ENCODE data around the gene PLCB3.
"Not testable (repeated sequence)": the region's sequence is repeated elsewhere in the genome, so short reads cannot be mapped to it uniquely, and the experiment has no call there.

The PLCB3 gene

GRCh38 chr11:64235437-64236161 is 15.7 kb upstream of the PLCB3 start:
- DNase-seq (ENCODE audit: low read depth in 3 of 3) = no peak

DNA sequence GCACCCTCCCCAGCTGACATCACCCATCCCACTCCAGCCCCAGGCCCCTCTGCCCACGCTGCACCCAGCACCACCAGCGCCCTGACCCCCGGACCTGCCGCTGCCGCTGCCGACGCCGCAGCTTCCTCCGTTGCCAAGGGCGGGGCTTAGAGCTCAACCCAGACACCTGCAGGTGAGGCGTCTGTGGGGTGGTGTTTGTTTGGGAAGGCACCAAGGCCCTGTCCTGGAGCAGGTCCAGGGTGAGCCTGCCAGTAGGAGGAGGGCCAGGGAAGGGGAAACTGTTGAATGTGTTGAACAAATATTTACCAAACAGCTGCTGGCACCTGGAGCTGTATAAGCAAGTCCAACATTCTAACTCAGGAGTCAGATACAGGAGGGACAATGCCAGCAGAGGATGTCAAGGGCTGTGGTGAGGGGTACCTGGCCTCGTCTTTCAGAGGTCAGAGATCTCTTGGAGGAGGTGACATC is 13.8 kb upstream of the PLCB3 start:
- no peak for DNase-seq (ENCODE audit: low read depth in 3 of 3)

GRCh38 chr11:64238076-64238475 is 13.3 kb upstream of the PLCB3 start:
- DNase-seq (ENCODE audit: low read depth in 3 of 3) = no peak

GRCh38 chr11:64238999-64239398 is 12.3 kb upstream of the PLCB3 start:
- DNase-seq (ENCODE audit: low read depth in 3 of 3) = no peak

- DNase-seq (ENCODE audit: low read depth in 3 of 3) = no peak
Observed at GRCh38 chr11:64239662-64240434, 11.5 kb upstream of the PLCB3 start.

DNA sequence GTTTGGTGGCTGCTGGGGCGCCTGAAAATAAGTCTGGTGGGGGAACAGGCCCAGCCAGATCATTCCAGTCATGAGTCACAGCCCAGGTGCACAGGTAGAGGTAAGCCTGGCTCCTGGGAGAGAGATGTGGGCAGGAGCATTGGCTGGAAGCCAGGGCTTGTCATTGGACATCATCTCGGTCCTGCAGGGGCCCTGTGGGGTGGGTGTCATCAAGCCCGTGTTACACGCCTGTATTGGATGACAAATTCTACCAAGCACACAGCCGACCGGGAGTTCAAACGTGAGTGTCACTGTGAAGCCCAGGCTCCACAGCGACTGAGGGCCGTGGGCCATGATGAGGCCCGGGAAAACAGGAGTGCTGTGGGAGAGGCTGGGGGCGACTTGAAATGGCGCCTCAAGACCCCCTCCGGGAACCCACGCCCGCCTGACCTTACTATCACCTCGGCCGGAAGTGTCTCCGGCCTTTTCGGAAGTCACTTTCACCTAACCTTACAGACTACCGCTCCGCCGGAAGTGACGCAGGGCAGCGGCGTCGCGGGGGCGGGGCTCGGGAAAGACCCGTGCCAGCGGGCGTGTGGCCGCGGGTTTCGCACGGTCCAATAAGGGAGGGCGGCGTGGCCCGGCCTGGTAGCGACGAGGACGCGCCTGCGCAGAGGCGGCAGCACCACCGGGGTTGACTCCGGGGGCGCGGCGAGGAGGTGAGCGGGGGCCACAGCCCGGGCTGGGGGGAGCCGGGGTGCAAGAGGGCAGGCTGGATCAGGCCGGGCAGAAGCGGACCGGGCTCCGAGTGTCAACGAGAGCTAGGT is 10.7 kb upstream of the PLCB3 start, which contains the start of gene FKBP2:
Gene FKBP2 (plus strand): TSS at position 661 of the 806 bp plus-strand sequence. CDS start 1,293 bp downstream, outside the sequence.
- peak; percentile 95 to 98 (median 96) for DNase-seq (ENCODE audit: low read depth in 3 of 3)

- peak; percentile 99 to 100 (median 100) for DNase-seq (ENCODE audit: low read depth in 3 of 3)
Observed at GRCh38 chr11:64241241-64241490, 10.2 kb upstream of the PLCB3 start.

GRCh38 chr11:64241491-64242374 is 9.6 kb upstream of the PLCB3 start:
- DNase-seq (ENCODE audit: low read depth in 3 of 3) = no peak

DNA sequence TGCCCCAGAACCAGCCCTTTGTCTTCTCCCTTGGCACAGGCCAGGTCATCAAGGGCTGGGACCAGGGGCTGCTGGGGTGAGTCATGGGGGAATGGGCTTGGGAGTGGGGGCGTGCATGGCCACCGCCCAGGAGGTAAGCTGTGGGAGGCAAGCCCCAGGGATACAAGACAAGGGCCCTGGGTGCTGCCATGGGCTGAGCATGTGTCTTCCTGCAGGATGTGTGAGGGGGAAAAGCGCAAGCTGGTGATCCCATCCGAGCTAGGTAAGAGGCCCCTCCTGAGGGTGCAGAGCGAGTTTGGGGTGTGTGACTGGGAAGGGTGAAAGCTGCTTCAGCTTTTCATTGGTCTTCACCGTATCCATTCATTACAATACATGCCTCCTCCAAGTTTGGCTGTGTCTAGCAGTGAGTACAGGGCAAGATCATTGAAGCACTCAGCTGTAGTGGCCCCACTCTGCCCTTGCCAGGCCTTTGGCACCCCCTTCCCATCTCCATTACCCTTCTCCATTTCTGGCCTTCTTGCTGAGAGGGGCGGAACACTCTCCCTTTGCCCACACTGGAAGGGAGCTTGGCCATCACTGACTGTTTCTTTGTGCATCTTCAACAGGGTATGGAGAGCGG is 8.0 kb upstream of the PLCB3 start:
- no peak for DNase-seq (ENCODE audit: low read depth in 3 of 3)

- DNase-seq (ENCODE audit: low read depth in 3 of 3) = no peak
Observed at GRCh38 chr11:64244107-64244506, 7.2 kb upstream of the PLCB3 start.

DNA sequence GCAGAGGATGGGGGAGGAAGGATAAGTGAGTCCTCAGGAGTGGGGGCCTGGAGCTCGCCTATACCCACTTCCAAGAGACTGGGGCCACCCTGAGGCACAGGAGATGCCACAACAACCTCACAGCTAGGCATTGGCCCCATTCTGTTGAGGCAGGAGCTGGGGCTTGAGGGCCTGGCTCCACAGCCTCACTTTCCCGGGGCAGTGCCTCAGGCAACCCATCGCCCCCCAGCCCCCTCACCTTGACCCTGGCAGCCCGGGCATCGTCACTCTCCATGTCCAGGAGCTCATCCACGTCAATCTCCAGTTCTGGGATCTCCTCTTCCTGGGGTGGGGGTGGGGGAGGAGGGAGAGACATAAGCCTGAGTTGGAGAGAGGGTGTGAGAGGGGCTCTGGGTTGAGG is 6.4 kb upstream of the PLCB3 start:
- no peak for DNase-seq (ENCODE audit: low read depth in 3 of 3)

DNA sequence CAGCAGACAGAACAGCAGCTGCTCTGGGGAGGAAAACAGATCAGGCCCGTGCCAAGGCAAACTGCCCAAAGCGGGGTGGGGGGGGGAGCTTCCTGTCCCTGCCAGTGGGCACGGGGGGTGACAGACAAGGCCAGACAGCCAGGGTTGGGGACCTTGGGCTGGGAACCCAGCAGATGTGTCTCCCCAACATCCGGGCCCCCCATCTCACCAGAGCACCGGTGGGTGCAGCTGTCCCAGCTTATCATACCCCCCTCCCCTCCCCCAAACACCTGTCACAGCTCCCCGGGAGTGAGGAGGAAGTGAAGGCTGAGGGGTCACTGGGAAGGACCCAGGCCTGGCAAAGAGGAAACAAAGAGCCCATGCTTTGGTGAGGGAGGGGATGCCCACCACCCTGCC is 5.9 kb upstream of the PLCB3 start:
- DNase-seq (ENCODE audit: low read depth in 3 of 3) = no peak

- DNase-seq (ENCODE audit: low read depth in 3 of 3) = peak; percentile 65 to 82 (median 76)
Observed at GRCh38 chr11:64245797-64246620, 5.3 kb upstream of the PLCB3 start.

DNA sequence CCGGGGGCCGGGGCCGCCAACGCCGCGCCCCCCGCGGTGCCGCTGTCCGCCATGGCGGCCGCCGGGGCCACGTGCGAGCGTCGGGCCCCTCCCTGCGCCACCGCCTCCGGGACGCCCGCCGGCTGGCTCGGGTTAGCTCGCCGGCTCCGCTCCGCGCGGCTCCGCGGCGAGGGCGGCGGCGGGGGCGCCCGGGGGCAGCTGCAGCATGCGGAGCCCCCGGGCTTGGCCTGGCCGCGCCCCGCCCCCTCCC is 4.8 kb upstream of the PLCB3 start:
- DNase-seq (ENCODE audit: low read depth in 3 of 3) = not testable (repeated sequence)

GRCh38 chr11:64246871-64247728 is 4.2 kb upstream of the PLCB3 start, which contains the start of gene PPP1R14B:
TSS of gene PPP1R14B (minus strand) at chr11:64246943. CDS start at chr11:64246673, 270 bp downstream.
- DNase-seq (ENCODE audit: low read depth in 3 of 3) = peak; percentile 70 to 77 (median 76)

DNA sequence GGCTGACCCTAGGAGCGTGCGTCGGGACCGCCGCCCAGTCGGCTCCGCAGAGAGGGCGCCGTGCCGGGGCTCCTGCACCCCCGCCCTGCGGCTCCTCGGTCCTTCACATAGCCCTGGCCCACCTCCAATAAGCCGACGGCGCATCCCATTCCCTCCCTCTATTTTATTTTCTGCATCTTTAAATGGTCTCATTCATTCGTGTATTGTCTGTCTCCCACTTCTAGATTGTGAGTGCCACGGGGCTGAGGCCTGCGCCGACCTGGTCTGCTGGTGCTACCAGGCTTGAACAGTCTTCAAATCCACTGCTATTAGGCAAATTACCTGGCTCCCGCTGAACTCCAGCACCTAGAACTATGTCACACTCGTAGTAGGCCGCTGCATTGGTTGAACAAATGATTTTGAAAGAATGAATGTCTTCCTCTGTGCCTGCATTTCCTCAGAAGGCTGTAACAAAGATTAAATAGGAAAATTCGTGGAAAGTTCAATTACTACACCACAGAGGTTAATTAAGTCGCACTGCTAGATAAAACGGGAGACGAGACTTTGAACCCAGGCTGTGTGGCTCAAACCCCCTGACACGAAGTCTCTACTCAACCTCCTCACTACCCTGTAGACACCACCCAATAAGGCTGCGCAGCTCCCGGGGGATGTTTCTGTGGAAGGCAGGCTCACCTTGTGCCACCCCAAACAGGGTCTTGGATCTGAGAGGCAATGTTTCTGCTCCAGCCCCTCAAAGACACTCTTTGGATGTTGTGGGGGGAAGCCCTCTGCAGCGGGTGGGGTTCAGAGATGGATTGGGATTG is 3.4 kb upstream of the PLCB3 start:
- DNase-seq (ENCODE audit: low read depth in 3 of 3) = no peak

- no peak for DNase-seq (ENCODE audit: low read depth in 3 of 3)
Observed at GRCh38 chr11:64248578-64248977, 2.8 kb upstream of the PLCB3 start.

- no peak for DNase-seq (ENCODE audit: low read depth in 3 of 3)
Observed at GRCh38 chr11:64249038-64249437, 2.3 kb upstream of the PLCB3 start.

Measured in stimulated activated CD4-positive, alpha-beta T cell treated with anti-CD3 and anti-CD28 coated beads, TNF-alpha, amount 100 ng/mL, for 4 hours (primary cell).